ENCODE measurements around the gene FAM221A. TPM values are rescaled to one million over a fixed set of nuclear protein-coding genes. Genes with fewer than 3 reads are reported as not detected.

FAM221A gene, protein sequence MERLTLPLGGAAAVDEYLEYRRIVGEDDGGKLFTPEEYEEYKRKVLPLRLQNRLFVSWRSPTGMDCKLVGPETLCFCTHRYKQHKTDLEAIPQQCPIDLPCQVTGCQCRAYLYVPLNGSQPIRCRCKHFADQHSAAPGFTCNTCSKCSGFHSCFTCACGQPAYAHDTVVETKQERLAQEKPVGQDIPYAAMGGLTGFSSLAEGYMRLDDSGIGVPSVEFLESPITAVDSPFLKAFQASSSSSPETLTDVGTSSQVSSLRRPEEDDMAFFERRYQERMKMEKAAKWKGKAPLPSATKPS
- total RNA-seq, result 1 to 10 TPM; 6.3 to 7.7 TPM

GRCh38 chr7:23679898-23680413 is at the start of gene FAM221A:
Gene FAM221A, plus strand, starts transcription at chr7:23680199. Its CDS starts 20 bp downstream, at chr7:23680219.
- H3K27me3 Mint-ChIP-seq, result peaks cover 9% of the 10 kb centered on the region
- ChIA-PET POLR2A (interaction anchor here (1.3 kb wide), 1 partner anchor 15 kb away, joined by 3 read pairs; no protein-coding TSS in a partner anchor), CTCF (interaction anchor here (0.9 to 5.7 kb wide), 4 partner anchors 10 to 88 kb away, joined by 3 to 31 read pairs (median 4); no protein-coding TSS in a partner anchor)
- peak within 1 kb of the TSS; percentile 78 for H3K4me3 Mint-ChIP-seq
- H3K36me3 Mint-ChIP-seq (ENCODE audit: low read depth), result no peaks in the 10 kb centered on the region
- H3K4me1 Mint-ChIP-seq, result peaks cover 13% of the 10 kb centered on the region
- H3K9me3 Mint-ChIP-seq, result no peaks in the 10 kb centered on the region
- peak; percentile 84 for DNase-seq
- H3K27ac Mint-ChIP-seq, result no peak within 1 kb of the TSS

- Mint-ChIP-seq H3K4me3 (no peak overlapping the region), H3K9me3 (no peaks in the 10 kb centered on the region), H3K27me3 (no peaks in the 10 kb centered on the region), H3K36me3 (ENCODE audit: low read depth) (peaks cover 4% of the 10 kb centered on the region), H3K4me1 (no peaks in the 10 kb centered on the region), H3K27ac (no peak overlapping the region)
- ChIA-PET CTCF (no interaction called here), POLR2A (no interaction called here)
- no peak for DNase-seq
These were observed 46.6 kb upstream of the FAM221A start for GRCh38 chr7:23633417-23633816.

GRCh38 chr7:23645822-23646221 is 34.2 kb upstream of the FAM221A start:
- ChIA-PET POLR2A (no interaction called here), CTCF (no interaction called here)
- no peak for DNase-seq
- Mint-ChIP-seq H3K4me1 (no peaks in the 10 kb centered on the region), H3K36me3 (ENCODE audit: low read depth) (no peaks in the 10 kb centered on the region), H3K4me3 (no peak overlapping the region), H3K27me3 (no peaks in the 10 kb centered on the region), H3K27ac (no peak overlapping the region), H3K9me3 (no peaks in the 10 kb centered on the region)

DNA sequence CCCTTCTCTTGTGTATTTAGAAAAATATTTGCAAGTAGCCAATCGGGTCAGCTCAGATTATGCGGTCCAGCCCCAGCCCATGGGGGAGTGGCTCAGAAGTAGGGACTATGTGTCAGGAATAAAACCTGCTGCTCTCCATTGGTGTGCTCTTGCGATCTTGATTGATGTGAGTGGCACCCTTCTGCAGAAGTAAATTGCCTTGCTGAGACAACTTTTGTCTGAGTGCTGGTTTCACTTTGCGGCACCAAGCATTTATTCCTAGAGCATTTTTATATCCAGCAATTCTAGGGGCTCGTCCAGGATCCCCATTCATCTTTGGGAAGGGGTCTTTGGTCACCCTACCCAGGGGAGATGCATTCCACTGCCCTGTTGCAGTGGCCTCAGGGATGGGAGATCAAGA is 26.1 kb upstream of the FAM221A start:
- ChIA-PET CTCF (no interaction called here), POLR2A (no interaction called here)
- Mint-ChIP-seq H3K4me1 (no peaks in the 10 kb centered on the region), H3K4me3 (no peak overlapping the region), H3K36me3 (ENCODE audit: low read depth) (peaks cover 6% of the 10 kb centered on the region), H3K9me3 (peaks cover 24% of the 10 kb centered on the region), H3K27me3 (no peaks in the 10 kb centered on the region), H3K27ac (no peak overlapping the region)
- DNase-seq, result no peak

DNA sequence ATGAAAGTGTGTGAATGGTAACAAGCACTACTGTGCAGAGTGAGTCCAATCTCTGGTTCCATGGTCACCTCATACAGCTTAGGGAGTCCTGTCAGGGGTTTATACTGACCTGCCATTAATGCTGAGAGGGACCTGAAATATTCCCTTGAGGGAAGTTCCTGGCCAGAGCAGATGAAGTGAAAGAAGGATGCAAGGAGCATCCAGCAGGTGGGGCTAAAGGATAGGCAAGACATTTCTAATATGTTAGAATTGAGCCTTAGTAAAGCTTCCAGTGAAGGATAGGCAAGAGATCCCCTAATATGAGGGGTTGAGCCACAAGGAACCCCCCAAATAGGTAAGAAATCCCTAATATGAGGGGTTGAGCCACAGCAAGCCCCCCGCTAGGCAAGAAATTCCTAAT is 25.5 kb upstream of the FAM221A start:
- no peak for DNase-seq
- no peak overlapping the region for H3K4me3 Mint-ChIP-seq
- ChIA-PET POLR2A (no interaction called here), CTCF (no interaction called here)
- peaks cover 6% of the 10 kb centered on the region for H3K36me3 Mint-ChIP-seq (ENCODE audit: low read depth)
- peaks cover 28% of the 10 kb centered on the region for H3K9me3 Mint-ChIP-seq
- no peaks in the 10 kb centered on the region for H3K27me3 Mint-ChIP-seq
- no peaks in the 10 kb centered on the region for H3K4me1 Mint-ChIP-seq
- no peak overlapping the region for H3K27ac Mint-ChIP-seq

GRCh38 chr7:23655433-23655832 is 24.6 kb upstream of the FAM221A start:
- Mint-ChIP-seq H3K4me3 (no peak overlapping the region), H3K27me3 (no peaks in the 10 kb centered on the region), H3K9me3 (peaks cover 29% of the 10 kb centered on the region), H3K4me1 (no peaks in the 10 kb centered on the region), H3K36me3 (ENCODE audit: low read depth) (peaks cover 6% of the 10 kb centered on the region), H3K27ac (no peak overlapping the region)
- no peak for DNase-seq
- ChIA-PET POLR2A (no interaction called here), CTCF (no interaction called here)

GRCh38 chr7:23658831-23659427 is 21.1 kb upstream of the FAM221A start:
- H3K27me3 Mint-ChIP-seq, result no peaks in the 10 kb centered on the region
- peaks cover 22% of the 10 kb centered on the region for H3K9me3 Mint-ChIP-seq
- POLR2A ChIA-PET, result no interaction called here
- H3K36me3 Mint-ChIP-seq (ENCODE audit: low read depth), result peaks cover 3% of the 10 kb centered on the region
- CTCF ChIA-PET, result no interaction called here
- no peak overlapping the region for H3K27ac Mint-ChIP-seq
- no peaks in the 10 kb centered on the region for H3K4me1 Mint-ChIP-seq
- no peak for DNase-seq
- no peak overlapping the region for H3K4me3 Mint-ChIP-seq

DNA sequence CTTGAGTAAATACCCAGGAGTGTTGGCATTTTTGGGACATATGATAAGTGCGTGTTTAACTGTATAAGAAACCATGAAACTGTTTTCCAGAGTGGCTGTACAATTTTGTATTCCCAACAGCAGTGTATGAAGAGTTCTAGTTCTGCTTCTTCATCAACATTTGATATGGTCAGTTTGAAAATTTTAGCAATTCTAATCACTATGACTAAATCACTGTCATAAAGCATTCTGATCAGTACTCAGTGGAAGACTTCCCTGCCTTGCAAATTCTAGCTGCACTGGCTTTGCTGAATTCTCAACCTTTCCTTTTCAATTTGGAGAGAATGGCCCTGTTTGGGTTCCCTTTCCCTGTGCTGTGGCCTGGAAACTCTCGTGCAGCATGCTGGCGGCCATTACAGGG is 18.6 kb upstream of the FAM221A start:
- H3K27ac Mint-ChIP-seq, result no peak overlapping the region
- H3K4me3 Mint-ChIP-seq, result no peak overlapping the region
- CTCF ChIA-PET, result no interaction called here
- H3K27me3 Mint-ChIP-seq, result no peaks in the 10 kb centered on the region
- H3K36me3 Mint-ChIP-seq (ENCODE audit: low read depth), result no peaks in the 10 kb centered on the region
- POLR2A ChIA-PET, result no interaction called here
- peaks cover 11% of the 10 kb centered on the region for H3K9me3 Mint-ChIP-seq
- no peak for DNase-seq
- H3K4me1 Mint-ChIP-seq, result no peaks in the 10 kb centered on the region

- Mint-ChIP-seq H3K36me3 (ENCODE audit: low read depth) (no peaks in the 10 kb centered on the region), H3K27me3 (no peaks in the 10 kb centered on the region), H3K9me3 (peaks cover 11% of the 10 kb centered on the region), H3K4me1 (no peaks in the 10 kb centered on the region), H3K27ac (no peak overlapping the region), H3K4me3 (no peak overlapping the region)
- ChIA-PET POLR2A (no interaction called here), CTCF (no interaction called here)
- no peak for DNase-seq
These were observed 17.6 kb upstream of the FAM221A start for GRCh38 chr7:23662124-23662983.

DNA sequence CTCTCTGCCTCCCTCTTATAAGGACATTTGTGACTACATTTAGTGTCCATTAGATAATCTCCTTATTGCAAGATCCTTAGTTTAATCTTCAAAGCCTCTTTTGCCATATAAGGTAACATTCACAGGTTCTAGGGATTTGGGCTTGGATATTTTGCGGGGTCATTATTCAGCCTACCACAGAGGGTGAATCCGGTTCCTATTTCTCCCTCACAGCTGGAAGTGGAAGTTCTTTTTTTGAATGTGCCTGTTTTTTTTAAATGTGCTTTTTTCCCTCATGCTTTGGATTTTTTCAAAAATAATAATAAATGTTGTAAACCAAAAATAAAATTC is 17.1 kb upstream of the FAM221A start:
- no peaks in the 10 kb centered on the region for H3K27me3 Mint-ChIP-seq
- no peak overlapping the region for H3K27ac Mint-ChIP-seq
- no peak for DNase-seq
- CTCF ChIA-PET, result no interaction called here
- H3K36me3 Mint-ChIP-seq (ENCODE audit: low read depth), result no peaks in the 10 kb centered on the region
- no peaks in the 10 kb centered on the region for H3K4me1 Mint-ChIP-seq
- peaks cover 11% of the 10 kb centered on the region for H3K9me3 Mint-ChIP-seq
- H3K4me3 Mint-ChIP-seq, result no peak overlapping the region
- POLR2A ChIA-PET, result no interaction called here

DNA sequence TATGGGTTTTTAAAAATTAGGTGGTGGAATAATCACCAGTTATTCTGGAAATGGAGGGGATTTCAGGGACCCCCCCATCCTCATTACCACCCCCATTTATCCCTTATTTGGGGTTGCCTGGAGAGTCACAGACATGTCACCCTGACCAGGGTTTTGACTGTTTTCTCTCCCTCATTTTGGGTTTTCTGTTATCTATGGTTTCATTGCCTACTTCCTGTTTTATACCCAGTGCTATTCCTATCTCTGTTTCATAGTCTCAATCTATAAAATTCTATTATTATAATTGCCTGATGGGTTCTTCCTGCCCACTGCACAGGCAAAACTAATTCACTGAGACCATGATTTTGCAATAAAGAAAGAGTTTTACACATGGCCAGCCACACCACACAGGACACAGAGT is 15.9 kb upstream of the FAM221A start:
- H3K9me3 Mint-ChIP-seq, result peaks cover 3% of the 10 kb centered on the region
- no peaks in the 10 kb centered on the region for H3K4me1 Mint-ChIP-seq
- H3K27ac Mint-ChIP-seq, result no peak overlapping the region
- H3K36me3 Mint-ChIP-seq (ENCODE audit: low read depth), result no peaks in the 10 kb centered on the region
- no peak overlapping the region for H3K4me3 Mint-ChIP-seq
- POLR2A ChIA-PET, result no interaction called here
- no peaks in the 10 kb centered on the region for H3K27me3 Mint-ChIP-seq
- CTCF ChIA-PET, result no interaction called here
- no peak for DNase-seq

DNA sequence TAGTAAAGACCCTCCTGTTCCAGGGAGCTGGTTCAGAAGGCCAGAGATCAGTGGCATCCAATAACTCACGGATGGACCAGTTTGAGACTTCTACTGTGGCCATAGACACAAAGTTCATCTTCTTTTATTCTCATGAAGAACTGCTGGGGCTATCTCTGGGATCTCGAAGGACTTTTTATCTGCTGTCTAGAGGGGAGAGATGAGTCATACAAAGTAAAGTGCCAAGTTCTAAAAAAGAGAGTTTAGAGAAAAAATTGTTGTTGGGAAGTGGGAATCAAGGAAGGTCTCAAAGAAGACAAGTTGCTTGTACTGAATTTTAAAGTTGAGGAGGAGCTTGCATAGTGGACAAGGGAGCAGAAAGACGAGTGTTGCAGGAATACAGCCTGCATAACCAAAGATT is 8.0 kb upstream of the FAM221A start:
- Mint-ChIP-seq H3K36me3 (ENCODE audit: low read depth) (no peaks in the 10 kb centered on the region), H3K27ac (no peak overlapping the region), H3K4me1 (no peaks in the 10 kb centered on the region), H3K9me3 (no peaks in the 10 kb centered on the region), H3K4me3 (no peak overlapping the region), H3K27me3 (peaks cover 21% of the 10 kb centered on the region)
- CTCF ChIA-PET, result interaction anchor here (1.0 to 1.4 kb wide), 2 partner anchors 101 to 125 kb away, joined by 3 to 5 read pairs; no protein-coding TSS in a partner anchor
- DNase-seq, result no peak
- POLR2A ChIA-PET, result no interaction called here
